K562 (cell line): Measurements from ENCODE around the gene TLX2. TPM values are rescaled to one million over a fixed set of nuclear protein-coding genes. Genes with fewer than 3 reads are reported as not detected.
A peak's percentile ranks its signal among the peaks of the same experiment; 100 is the strongest.

Experiments
- CEBPG ChIP-seq, 3 experiments: fragments of 200-800 bp in 1 of 3; sonication (Bioruptor generic) in 1 of 3; sonication (generic) in 1 of 3; formaldehyde crosslinking in 1 of 3; IDR thresholded peaks in 2 of 3; conservative IDR thresholded peaks in 1 of 3; 2 replicates each; pipeline versions ENCODE4 v1.6.1 to v1.8.0; 2016 to 2022; ENCODE audit warnings: missing compliant biosample characterization in 2 of 3, missing genetic modification characterization in 2 of 3, mild to moderate bottlenecking in 1 of 3, missing genetic modification reagents in 1 of 3
- DMBX1 ChIP-seq: fragments of 250-450 bp; sonication (Bioruptor Pico); IDR thresholded peaks from 2 replicates; pipeline ENCODE4 v1.8.0; 2022; ENCODE audit warnings: inconsistent platforms, mild to moderate bottlenecking, moderate library complexity, borderline replicate concordance
- DNMT1 ChIP-seq: fragments of 450-650 bp; IDR thresholded peaks from 2 replicates; pipeline ENCODE4 v1.6.1; 2016; ENCODE audit warnings: antibody characterized with exemption, mild to moderate bottlenecking
- EWSR1 ChIP-seq: fragments of 450-650 bp; IDR thresholded peaks from 2 replicates; pipeline ENCODE4 v1.6.1; 2018; ENCODE audit warnings: borderline replicate concordance, mild to moderate bottlenecking, low read depth, moderate library complexity; ENCODE audit not compliant: partially characterized antibody
- MXI1 ChIP-seq: IDR thresholded peaks from 2 replicates; pipeline ENCODE4 v1.6.1; 2011; ENCODE audit warnings: low read depth, mild to moderate bottlenecking, improper control_type of control experiment, low read length
- NUFIP1 ChIP-seq: fragments of 450-650 bp; IDR thresholded peaks from 2 replicates; pipeline ENCODE4 v1.6.1; 2018; ENCODE audit not compliant: partially characterized antibody
- RNF2 ChIP-seq: sonication (generic); IDR thresholded peaks from 2 replicates; pipeline ENCODE4 v1.6.1; 2016
- SNIP1 ChIP-seq: fragments of 450-650 bp; IDR thresholded peaks from 2 replicates; pipeline ENCODE4 v1.7.1; 2017; ENCODE audit warnings: low read depth, mild to moderate bottlenecking
- TARDBP ChIP-seq: fragments of 450-650 bp; IDR thresholded peaks from 2 replicates; pipeline ENCODE4 v1.6.1; 2016
- TBL1XR1 ChIP-seq, 2 experiments: IDR thresholded peaks; 2 replicates each; pipeline ENCODE4 v1.6.1; 2012; ENCODE audit warnings: improper control_type of control experiment in 2 of 2, low read length in 2 of 2, mild to moderate bottlenecking in 1 of 2
- ZFP30 ChIP-seq: fragments of 250-450 bp; sonication (Bioruptor Pico); IDR thresholded peaks from 2 replicates; pipeline ENCODE4 v1.8.0; 2022; ENCODE audit warnings: moderate library complexity, mild to moderate bottlenecking, inconsistent platforms, borderline replicate concordance
- ZHX1 ChIP-seq: fragments of 150-350 bp; conservative IDR thresholded peaks from 2 replicates; pipeline ENCODE4 v1.6.1; 2014; ENCODE audit warnings: low read length
- ZNF407 ChIP-seq: fragments of 450-650 bp; IDR thresholded peaks from 2 replicates; pipeline ENCODE4 v1.6.1; 2016; ENCODE audit warnings: low read depth
- polyA plus RNA-seq, 8 experiments: library from polyadenylated mRNA; depleted of rRNA in 4 of 8; stranded (reverse) in 5 of 8; unstranded in 3 of 8; fragments of >200 nt; fragmentation: Nextera tagmentation in 2 of 8; fragmentation: Illumina TruSeq in 1 of 8; extraction: Ambion mirVana in 2 of 8; extraction: Trizol in 1 of 8; gene quantifications; 2 replicates each; pipeline versions ENCODE4 v1.2.1 to v1.2.3, GENCODE V29; 2011 to 2014; ENCODE audit warnings: inconsistent platforms in 1 of 8, missing spikeins in 1 of 8
- total RNA-seq, 7 experiments: library from RNA; depleted of rRNA in 6 of 7; stranded (reverse); fragments of >200 nt in 6 of 7; fragmentation: Illumina TruSeq in 2 of 7; extraction: Trizol in 2 of 7; gene quantifications; 2 replicates each; pipeline versions ENCODE4 v1.2.1 to v1.2.3, GENCODE V29; 2011 to 2021; ENCODE audit warnings: low replicate concordance in 1 of 7
- TF ChIP-seq, protein P1 (sequence below): fragments of 450-650 bp; formaldehyde crosslinking; IDR thresholded peaks from 2 replicates; pipeline ENCODE4 v1.4.0; 2020; ENCODE audit warnings: mild to moderate bottlenecking, moderate library complexity

TLX2 gene
- total and polyA plus RNA-seq, 9 of the 15 experiments (the other 6 are each of a cell fraction or from before 2014, with no cell fraction given) = not detected

DNA sequence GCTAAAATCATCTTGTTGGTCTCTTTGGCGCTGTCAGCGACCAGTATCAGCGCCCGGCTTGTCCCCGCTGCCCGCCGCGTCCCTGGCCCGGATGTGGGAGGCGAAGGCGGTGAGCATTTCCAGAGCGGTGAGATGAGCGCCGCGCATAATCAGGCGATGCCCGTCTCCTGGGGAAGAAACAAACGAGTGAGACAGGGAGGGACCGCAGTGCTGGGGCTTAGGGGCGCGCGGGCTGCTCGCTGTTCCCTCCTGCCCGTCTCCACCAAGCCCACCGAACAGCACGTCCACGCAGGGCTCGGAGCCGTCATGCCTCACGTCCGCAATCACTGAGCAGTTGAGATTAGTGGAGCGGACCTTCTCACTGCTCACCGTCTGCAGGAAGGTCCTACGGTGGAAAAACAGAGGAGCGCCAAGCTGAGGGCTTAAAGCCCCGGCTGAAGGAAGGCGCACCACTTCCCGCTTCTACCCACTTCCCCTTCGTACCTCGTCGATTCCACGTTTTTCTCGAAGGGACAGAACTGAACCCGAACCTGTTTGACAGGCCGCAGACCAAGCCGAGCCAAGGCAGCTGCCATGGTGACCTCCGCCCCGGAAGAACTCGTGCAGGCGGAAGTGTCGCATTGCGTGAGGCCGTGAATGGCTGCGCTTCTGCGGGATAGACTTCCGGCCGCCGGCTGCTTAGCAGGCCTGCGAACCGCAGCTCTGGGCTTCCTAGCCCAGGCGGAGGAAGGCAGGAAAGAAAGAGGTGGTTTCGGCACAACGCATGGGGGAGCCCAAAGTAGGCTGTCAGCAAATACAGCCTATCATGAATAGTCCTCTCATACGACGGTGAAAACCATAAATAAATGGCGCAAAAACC is 41.9 kb upstream of the TLX2 start, which contains the start of gene MRPL53 (continued):
- TF ChIP-seq ZHX1 (no peak), ZNF407 (no peak), DNMT1 (peak; percentile 97), DMBX1 (CRISPR knock-in tag) (no peak), RNF2 (peak; percentile 46), ZFP30 (CRISPR knock-in tag) (no peak), EWSR1 (no peak), TBL1XR1 (IDR thresholded peaks at IDR 0.05; ENCODE audit: low read length in 2 of 2) (peak in 1 of 2 experiments; percentile 70; a peak in 1 of 4 replicates), NUFIP1 (no peak), SNIP1 (no peak), CEBPG (CRISPR knock-in tag; IDR thresholded peaks at IDR 0.05) (no peak), CEBPG (tag; conservative IDR thresholded peaks at IDR 0.05 in 1 of 2, IDR thresholded peaks at IDR 0.05 in 1 of 2) (no peak), MXI1 (0 out of 2 replicates have a peak, but pooled peaks have one; percentile 30), TARDBP (no peak)
- TF ChIP-seq, protein P1, sequence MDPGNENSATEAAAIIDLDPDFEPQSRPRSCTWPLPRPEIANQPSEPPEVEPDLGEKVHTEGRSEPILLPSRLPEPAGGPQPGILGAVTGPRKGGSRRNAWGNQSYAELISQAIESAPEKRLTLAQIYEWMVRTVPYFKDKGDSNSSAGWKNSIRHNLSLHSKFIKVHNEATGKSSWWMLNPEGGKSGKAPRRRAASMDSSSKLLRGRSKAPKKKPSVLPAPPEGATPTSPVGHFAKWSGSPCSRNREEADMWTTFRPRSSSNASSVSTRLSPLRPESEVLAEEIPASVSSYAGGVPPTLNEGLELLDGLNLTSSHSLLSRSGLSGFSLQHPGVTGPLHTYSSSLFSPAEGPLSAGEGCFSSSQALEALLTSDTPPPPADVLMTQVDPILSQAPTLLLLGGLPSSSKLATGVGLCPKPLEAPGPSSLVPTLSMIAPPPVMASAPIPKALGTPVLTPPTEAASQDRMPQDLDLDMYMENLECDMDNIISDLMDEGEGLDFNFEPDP (CRISPR knock-in tag) = no peak
